Fibroblast of skin of back (primary cell): ENCODE data around the gene ZMIZ1.

ENCODE experiments used
- DNase-seq: peaks from one replicate; pipeline ENCODE4 v3.0.0-alpha.2; 2013

ZMIZ1 gene

DNA sequence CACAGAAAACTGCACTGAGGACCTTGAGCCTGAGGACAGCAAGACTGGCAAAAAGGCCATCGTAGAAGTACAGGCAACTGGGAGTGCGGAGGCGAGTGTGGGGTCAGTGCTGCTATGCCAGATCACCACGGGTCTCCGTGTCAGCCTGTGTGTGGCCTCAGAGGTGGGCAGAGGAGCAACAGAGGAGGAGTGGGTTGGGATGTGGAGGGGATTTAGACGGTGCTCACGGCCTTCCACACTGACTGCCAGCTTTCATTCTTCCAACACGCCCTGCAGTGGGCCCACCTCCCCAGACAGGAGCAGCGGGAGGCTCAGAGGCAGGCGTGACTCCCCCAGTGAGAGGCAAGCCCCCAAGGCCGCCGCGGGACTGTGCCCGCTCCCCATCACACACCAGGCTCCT lies 17.0 kb upstream of the ZMIZ1 start:
- DNase-seq = no peak

DNA sequence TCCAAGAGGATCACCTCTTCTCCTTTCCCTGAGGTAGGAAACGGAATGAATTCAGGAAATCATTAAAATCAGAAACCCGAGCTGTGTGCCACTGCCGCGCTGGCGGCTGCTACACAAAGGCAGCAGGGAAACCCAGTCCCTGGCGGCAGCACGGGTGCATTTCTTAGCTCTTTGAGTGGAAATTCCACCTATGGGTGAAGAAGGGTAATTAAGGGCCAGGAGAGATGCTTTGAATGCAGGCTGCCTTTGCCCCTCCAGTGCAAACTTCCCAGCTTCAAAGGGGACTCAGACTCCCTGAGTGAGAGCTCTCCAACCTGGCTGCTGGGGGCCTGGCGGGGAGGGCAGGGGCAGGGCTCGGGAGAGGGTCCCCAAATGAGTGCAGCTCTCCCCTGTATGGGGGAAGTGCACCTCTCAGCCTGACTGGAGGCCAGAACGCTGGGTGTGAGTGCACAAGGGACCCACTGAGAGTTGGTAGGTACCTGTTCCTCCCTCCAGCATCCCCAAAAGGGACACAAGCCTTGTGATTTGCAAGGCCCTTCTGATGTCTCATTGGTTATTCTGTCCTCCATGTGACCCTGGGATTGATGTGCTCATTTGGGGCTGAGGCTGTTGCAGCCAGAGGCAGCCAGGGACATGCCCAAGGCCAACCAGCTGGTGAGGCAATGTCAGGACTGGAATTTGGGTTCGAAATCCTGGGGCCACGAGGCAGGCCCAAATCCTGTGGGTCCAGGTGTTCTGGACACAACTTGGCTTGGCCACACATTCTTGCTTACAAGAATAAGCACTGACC lies 16.3 kb upstream of the ZMIZ1 start:
- peak; percentile 19 for DNase-seq

DNA sequence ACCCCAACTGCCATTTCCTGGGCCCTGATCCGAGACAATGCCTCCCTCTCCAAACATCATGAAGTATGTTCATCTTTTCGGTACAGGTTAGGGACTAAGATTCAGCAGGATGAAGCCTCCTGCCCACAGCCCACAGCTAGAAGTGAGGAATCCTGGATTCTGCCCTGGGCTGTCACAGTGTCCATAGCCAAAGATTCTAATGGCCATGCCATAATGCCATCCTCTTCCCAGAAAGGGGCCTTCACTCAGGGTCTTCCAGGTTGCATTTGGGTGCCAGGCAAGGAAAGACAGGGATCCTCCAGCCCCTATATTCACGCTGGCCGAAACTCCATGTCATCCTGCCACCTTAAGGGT lies 15.7 kb upstream of the ZMIZ1 start:
- DNase-seq = no peak

DNA sequence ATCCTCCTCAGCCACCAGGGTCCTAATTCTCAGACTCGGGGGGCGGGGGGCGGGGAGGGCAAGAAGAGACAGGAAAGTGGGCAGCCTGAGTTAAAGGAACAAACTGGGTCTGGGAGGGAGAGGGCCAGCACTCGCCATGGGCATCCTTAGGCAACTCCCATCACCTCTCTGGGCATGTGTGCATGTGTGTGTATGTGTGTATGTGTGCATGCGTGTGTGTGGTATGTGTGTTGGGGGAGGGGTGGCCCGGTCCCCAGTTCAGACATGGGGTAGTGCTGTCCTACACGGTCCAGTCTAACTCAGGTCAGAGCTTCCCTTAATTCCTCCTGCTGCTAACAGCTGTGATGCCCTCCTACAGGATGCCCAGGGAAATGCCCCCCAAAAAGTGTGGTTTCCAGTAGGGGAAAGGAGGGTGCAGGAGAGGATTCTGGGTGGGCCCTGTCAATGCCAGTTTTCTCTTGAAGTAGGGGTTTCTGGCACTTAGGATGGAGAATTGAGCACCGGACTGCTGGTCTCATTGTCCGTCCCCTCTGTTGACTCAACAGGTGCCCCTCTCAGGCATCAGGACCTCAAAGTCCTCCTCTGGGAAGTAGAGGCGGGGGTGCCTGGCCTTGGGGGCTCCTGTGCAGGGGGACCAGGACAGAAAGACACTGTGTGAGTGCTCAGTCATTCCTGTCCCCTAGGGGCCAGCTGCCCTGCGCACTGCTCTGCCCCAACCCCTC lies 15.1 kb upstream of the ZMIZ1 start:
- no peak for DNase-seq

DNA sequence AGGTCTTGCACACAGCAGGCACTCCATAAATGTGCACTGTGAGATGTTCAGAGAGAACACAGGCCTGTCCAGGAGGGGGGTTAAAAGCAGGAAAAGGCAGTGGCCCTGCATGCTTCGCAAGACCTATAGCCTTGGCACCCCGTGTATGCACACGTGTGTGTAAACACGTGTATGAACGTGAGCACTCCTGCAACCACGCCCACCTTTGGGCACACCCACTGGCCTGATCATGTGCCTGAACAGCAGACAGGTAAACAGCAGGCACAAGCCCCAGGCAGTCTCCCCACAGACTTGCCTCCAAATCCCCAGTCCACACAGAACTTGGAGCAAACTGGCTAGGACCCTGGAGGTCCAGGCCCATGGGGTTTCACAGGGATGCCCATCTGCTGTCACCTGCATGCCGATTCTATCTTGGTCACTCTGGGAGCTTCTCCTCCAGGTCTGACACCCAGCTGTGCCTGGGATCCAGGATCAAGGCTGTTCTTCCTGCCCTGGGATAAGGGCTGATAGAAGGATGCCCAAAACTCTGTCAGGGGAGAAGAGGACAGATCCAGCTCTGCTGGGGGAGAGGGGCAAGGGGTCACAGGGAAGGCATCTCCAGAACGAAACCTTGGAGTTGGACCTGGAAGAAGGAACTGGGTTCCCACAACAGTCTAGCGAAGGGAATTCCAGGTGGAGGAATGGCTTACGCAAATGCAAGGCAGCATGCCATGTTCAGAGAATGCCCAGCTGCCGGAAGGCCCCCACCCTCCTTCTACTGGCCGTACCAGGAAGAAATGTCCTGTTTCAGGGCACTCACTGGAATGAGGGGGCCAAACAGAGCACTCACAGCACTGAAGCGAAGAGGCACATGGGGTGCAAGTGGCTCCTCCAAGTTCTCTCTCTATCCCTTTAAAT lies 14.3 kb upstream of the ZMIZ1 start:
- no peak for DNase-seq

DNA sequence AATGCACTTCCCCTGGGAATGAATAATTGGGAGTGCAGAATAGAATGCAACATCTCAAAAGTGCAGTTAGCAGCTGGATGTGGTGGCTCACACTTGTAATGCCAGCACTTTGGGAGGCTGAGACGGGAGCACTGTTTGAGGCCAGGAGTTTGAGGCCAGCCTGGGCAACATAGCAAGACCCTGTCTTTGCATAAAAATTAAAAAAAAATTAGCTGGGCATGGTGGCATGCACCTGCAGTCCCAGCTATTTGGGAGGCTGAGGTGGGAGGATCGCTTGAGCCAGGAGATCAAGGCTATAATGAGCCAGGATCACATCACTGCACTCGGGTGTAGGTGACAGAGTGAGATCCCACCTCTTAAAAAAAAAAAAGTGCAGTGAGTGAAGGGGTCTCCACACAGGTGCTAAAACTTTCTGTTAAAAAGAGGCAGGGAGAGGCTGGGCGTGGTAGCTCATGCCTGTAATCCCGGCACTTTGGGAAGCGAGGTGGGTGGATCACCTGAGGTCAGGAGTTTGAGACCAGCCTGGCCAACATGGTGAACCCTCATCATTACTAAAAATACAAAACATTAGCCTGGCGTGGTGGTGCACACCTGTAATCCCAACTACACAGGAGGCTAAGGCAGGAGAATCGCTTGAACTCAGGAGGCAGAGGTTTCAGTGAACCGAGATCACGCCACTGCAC lies 13.5 kb upstream of the ZMIZ1 start:
- DNase-seq = no peak

DNA sequence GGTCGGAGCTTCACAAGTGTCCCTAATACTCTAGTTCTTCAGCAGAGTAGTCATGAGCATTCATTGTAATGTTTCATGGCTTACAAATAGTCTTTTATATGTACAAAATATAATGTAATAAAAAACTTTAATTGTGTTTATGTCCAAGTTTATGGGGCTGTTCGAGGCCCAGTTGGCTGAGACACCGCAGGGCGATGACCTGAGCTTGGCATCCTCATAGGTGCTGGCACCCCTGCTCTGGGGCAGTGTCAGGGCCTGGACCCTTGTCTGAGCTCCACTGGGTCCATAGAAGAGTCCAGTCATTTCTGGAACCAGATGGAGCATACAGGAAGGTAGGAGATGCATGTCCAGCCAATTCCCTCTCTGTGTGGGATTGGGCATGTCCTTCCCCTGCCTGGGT lies 12.9 kb upstream of the ZMIZ1 start:
- no peak for DNase-seq

DNA sequence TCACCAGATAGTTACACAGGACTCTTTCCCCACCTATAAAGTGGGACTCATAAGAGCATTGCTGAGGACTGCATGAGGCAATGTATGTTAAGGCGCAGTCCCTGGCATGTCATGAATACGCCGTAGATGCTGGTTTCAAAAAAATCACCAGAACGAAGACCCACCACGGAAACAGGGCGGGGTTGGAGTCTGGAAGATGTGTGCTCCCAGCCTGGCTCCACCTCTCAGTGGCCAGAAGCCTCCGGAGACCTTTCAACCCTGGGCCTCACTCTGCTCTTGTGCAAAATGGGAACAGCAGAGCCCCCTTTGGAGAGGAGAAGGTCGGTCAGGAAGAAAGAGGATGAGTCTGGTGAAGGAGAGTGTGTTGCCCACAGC lies 12.4 kb upstream of the ZMIZ1 start:
- DNase-seq = no peak

DNA sequence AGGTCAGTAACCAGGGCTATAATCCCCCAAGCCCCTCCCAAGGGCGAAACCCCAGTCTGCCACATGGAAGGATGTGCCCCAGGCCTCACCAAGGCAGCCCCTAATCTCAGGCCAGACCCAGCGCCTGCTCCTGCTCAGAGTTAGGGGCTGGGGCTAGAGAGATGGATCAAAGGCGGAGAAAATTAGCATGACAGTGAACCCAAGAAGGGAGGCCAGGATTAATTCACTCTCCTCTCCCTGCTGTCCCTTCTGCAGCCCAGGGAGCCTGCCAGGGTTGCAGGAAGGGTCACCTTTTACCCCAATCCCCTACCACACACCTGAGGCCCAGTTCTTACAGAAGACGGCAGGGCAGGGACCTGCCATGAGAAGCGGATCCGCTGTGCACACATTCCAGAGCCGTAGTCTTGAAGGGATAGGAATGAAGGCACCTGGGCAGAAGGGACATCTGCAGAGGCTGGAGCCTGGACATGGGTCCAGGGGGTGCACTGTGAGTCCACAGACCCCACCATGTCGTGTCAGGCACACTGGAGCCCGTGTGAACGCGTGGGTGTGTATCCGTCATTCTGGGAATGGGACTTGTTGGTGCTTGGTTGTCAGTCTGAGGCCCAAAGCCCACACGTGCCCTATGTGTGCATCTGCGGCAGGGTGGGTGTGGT lies 11.9 kb upstream of the ZMIZ1 start:
- no peak for DNase-seq

DNA sequence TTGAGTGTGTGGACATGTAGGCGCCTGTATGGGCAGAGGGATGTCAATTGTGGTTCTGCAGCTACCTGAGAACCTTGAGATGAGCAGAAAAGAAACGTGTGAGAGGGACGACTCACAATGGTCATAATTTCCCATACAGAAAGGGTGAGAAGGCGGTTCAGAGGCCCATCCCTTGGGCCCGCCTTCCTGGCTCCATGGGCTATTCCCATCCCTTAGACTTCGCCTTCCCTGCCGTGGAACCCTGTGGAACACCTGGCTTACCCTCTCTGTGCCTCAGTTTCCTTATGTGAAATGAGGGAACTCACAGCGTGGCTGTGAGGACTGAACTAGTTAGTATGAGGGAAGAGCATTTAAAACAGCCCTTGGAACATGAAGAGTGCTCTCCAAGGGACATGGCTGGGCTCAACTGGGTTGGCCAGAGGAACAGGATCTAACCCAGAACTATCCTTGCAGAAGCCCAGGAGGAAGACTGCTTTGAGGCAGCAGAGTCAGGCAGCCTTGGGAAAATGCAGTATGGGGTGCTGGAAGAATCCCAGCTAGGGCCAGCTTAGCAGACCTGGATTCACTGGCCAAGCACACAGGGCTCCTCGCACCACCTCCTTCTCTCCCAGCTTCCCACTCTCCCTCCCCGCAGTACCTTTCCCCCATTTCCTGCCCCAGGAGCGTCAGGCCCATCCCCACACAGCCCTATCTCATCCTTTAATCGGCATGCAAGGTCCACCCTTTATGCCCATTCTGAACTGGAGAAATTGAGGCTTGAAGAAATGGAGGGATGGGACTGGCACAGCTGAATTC lies 11.1 kb upstream of the ZMIZ1 start:
- DNase-seq = no peak

DNA sequence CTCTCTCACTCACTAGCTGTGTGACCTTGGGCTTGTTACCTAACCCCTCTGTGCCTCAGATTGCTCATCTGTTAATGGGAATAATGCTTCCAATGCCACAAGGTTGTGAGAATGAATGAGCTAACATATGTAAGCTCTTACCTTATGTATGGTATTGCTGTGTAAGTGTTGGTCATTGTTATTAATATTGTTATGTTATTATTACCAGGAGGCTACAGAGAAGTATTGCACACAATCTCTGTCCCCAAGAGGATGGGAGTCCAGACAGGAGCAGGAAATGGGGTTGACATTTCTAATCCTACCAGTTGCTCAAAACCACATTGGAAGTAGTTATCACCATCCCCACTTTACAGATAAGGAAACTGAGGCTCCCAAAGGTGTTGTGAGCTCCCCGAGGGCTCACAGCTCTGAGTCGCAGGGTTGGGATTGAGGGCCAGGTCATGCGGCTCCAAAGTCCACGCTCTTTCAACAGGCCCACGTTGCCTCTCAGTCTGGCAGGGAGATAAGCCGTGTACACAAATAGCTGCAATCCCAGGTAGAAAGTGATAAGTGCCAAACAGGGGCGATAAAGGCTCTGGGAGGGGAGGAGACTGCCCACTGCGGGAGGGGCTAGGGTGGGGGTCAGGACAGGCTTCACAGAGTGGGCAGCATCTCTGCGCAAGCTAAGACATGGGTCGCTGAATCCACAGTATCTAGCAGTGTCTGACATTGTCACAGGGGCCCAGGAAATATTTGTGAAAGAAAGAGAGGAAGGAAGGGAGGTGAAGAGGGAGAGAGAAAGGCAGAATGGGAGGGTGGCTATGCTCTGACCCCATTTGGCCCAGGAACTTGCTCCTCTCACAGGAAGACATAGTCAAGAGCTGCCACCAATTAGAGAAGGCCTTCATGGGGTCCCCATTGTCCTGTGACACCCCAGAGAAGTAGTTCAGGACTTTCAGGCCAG lies 9.6 kb upstream of the ZMIZ1 start:
- DNase-seq = no peak

DNA sequence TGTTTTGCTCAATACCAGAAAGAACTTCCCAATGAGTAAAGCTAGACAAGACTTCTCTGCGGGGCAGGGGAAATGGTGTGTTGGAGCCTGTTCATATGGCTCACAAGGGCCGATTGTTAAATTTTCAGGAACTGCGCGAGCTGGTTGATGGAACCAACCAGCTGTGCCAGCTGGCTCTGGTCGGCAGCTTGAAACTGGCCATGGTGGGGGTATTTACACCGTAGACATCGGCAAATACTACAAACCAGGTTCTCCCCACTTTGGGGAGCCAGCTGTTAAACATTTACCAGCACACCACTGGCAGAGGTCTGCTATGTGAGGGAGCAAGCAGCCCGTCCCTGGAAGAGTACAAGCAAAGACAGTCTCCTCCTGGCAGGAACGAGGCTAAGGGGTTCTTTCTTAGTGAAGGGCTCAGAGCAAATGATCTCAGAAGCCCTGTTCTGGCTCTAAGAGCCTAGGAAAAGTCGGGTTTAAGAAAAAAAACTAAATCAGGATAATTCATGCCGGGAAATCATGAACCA lies 8.8 kb upstream of the ZMIZ1 start:
- no peak for DNase-seq

DNA sequence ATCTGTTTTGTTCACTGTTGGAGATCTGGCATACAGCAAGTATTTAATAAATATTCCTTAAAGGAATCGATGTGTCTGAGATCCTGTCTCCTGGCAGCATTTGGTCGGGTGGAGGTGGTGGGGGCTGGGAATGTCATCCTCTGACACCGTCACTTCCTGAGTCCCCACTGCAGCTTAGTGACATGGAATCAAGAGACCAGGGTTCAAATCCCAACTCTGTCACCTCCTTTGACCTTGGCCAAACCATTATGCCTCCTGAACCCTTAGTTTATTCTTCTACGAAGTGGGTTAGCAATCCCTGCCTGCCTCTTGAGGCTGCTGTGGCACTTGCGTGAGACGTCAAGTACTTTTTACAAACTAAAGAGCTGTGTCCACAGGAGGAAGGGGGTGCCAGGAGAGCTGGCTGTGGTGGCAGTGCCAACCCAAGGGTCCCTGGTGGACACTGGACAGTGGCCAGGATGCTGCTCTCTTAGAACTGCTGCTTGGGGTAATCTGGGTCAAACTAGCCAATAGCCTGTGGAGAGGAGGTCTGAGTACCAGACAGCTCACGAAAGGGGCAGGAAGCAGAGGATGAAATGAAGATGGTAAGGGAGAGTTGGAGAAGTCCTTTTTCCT lies 8.0 kb upstream of the ZMIZ1 start:
- DNase-seq = no peak

DNA sequence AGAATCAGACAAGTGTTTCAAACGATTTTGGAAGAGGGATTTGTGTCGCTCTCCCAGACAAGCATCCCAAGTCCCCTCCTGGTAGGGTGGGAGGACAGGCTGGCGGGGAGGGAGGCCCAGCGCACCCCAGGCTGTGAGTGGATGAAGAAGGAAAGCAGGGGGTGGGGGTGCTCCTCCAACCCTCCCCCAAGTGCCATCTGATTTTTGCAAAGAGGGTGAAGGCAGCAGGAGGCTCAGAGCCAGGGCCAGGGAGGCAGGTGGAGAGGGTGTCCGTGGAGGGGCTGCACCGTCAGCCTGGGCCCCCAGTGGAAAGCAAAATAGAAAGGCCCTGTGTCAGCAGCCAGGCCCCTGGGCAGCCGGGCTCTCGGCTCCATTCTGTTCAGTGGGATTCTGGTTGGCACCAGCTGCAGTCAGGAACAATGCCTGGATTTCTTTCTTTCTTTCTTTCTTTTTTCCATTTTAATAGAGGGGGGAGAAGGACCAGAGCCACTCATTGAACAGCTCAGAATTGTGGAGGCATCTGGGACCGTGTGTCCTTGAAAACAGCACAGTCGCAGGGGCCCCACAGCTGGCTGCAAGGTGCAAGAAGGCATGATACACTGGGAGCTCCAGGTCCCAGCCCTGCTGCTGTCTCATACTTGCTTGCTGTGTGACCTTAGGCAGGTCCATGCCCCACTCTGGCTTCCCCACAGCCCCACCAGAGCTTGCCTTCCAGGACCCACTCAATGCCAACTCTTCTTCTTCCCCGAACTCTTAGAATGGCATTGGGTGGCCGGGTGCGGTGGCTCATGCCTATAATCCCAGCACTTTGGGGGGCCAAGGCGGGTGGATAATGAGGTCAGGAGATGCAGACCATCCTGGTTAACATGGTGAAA lies 7.1 kb upstream of the ZMIZ1 start:
- DNase-seq = no peak

DNA sequence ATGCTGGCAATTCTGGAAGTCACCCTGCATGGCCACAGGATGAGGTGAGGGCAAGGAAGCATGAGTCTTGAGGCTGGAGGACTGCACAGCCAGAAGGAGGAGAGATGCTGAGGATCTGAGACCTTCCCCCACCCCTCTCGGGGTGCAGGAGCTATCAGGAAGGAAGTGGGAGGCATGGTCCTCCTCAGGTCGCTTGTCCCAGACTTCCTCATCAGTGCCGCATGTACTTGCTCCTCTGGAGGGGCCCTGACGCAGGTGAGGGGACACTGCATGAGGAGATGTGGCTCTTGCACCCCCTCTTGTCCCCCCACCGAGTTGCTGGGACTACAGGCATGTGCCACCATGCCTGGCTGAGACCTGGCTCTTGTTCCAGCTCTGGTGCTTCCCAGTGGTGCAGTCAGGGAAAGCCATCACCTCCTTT lies 5.7 kb upstream of the ZMIZ1 start:
- DNase-seq = no peak

DNA sequence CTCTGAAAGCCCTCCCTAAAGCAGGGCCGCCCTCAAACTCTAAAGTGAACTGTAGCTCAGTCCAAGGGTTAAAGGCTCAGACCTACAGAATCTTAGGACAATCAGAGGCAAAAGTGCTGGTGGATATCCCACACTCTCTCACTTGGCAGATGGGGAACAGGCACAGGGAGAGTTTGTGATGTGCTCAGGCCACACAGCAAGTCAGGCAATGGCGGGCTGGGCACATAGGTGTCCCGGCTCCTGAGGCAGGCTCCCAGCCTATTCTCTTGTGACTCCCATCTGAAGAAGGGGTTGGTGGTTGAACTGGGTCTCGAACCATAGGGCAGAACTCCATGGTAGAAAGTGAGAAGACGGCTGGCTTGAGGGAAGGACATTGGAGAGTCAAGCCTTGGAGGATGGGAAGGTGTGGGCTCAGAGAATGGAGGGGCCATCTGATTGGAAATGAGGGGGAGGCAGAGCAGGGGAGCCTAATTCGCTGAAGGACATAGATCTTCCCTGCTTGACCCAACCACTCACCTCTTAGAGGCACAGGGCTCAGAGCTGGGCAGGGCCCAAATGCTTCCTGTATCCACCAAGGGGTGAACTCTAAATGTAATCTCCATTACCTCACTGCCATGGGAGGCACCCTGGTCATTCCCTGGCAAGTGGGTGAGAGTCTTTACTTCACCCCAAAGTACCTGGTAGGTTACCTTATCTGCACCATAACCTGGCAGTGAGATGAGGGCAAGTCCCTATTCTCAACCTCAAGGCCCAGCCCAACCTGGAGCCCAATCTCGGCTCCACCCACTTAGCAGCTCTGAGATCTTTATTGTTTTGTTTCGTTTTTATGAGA lies 4.9 kb upstream of the ZMIZ1 start:
- DNase-seq = no peak

DNA sequence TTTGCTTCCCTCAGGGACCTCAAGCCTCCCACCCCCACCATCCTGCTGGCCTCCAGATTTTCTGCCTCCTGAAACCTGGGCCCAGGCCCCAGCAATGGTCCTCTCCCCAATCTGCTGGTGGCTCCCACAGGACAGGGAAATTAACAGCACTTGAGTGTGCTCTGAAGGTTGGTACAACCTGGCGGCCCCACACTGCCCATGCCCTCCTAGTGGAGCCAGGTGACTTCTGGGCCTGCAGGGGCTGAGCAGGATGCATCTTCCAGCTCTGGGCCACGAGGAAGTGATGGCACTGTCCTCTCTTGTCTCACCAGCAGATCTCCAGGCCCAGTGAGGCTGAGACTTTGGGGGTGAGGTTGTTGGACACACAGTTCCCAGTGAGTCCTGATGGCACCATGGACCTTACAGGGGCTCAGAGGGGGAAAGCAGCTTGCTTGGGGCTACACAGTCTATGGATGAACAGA lies 3.6 kb upstream of the ZMIZ1 start:
- DNase-seq = no peak
